HG03039 (cell line): ENCODE data around the gene KRTAP6-2.

Experiments used
- ATAC-seq: cut with Tn5 transposase; IDR thresholded peaks from one replicate; pipeline ENCODE4 v1.9.1; 2021; ENCODE audit warnings: mild to moderate bottlenecking, moderate library complexity; ENCODE audit not compliant: unreplicated experiment

Gene KRTAP6-2

DNA sequence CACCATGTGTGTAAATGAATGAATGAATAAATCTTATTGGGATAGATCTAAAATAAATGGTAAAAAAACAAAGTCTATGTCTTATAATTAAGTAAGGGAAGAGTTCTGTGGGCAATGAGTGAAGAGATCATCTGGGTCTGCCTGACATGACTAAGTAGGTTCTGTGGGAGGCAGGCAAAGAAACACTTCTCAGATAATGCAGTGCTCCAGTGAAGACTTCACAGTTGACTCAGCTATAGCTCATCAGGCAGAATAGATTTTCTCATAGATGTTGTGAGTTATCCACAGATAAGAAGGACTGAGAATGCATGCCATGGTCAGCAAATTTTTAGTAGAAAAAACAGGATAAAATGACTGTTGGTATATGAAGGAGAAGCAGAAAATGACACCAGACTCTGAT lies 20.9 kb downstream of the KRTAP6-2 start:
- ATAC-seq: no peak

DNA sequence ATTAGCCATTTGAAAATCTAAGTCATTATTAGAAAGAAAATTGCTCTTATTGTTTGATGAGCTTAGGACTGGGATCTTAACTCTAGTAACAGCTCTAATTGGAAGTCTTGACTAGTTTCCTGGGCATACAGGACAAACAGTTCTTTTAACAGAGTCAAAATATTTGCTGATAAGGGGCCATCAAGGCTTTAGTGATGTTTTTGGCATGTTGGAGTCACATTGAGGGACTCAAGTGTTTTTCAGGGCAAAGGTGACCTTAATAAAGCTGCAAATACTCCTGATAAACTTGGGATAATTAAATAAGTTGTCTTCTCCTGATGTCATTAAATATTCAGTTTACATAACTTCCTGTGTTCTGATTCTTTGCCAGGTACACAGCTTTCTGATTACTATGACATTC lies 31.1 kb downstream of the KRTAP6-2 start:
- ATAC-seq: no peak

- ATAC-seq: no peak
Measured at GRCh38 chr21:30563630-30564029, 35.1 kb downstream of the KRTAP6-2 start.

DNA sequence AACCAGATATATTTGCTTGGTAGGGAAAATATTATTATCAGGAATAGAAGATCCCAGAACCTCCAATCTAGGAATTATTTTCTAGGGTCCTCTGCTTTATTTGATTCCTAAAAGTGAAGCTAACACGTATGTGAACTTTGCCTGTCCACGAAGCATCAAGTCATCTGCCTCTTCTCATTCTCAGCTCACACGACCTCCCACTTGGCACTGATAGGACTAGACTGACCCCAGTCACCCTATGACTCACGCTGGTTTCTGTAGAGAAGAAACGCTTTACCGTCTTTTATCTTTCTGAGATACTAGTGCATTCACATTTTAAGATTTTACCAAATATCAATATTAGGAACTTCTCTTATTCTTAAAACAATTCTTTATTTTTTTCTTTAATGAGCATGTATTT lies 35.6 kb downstream of the KRTAP6-2 start:
- ATAC-seq: no peak

- no peak for ATAC-seq
Measured at GRCh38 chr21:30561957-30562356, 36.7 kb downstream of the KRTAP6-2 start.

GRCh38 chr21:30561264-30561895 lies 37.3 kb downstream of the KRTAP6-2 start, which contains the start of gene KRTAP19-7:
Gene KRTAP19-7 (minus strand): TSS chr21:30561314. CDS start chr21:30561289, 25 bp downstream.
- no peak for ATAC-seq

- no peak for ATAC-seq
Measured at GRCh38 chr21:30555095-30555494, 43.6 kb downstream of the KRTAP6-2 start.

GRCh38 chr21:30552782-30553181 lies 45.9 kb downstream of the KRTAP6-2 start:
- no peak for ATAC-seq
